RPMI8226 (cell line): Measurements from ENCODE around the gene TCF7L2.

Experiments used
- DNase-seq: peaks from one replicate; pipeline ENCODE4 v3.0.0-alpha.2; 2015

The TCF7L2 gene

GRCh38 chr10:113026679-113027078, 76.6 kb downstream of the TCF7L2 start:
- no peak for DNase-seq

- DNase-seq, result no peak
Measured at GRCh38 chr10:113027230-113027573, 77.2 kb downstream of the TCF7L2 start.

GRCh38 chr10:113027574-113028455, 77.8 kb downstream of the TCF7L2 start:
- no peak for DNase-seq

GRCh38 chr10:113028456-113029440, 78.7 kb downstream of the TCF7L2 start:
- no peak for DNase-seq

- no peak for DNase-seq
Measured at GRCh38 chr10:113030453-113030852, 80.4 kb downstream of the TCF7L2 start.

- DNase-seq, result no peak
Measured at GRCh38 chr10:113031147-113031546, 81.1 kb downstream of the TCF7L2 start.

GRCh38 chr10:113033991-113034390, 83.9 kb downstream of the TCF7L2 start:
- no peak for DNase-seq

- no peak for DNase-seq
Measured at GRCh38 chr10:113035732-113036312, 85.8 kb downstream of the TCF7L2 start.

- no peak for DNase-seq
Measured at GRCh38 chr10:113036619-113037018, 86.6 kb downstream of the TCF7L2 start.

- no peak for DNase-seq
Measured at GRCh38 chr10:113037218-113037617, 87.2 kb downstream of the TCF7L2 start.

GRCh38 chr10:113038183-113038582, 88.1 kb downstream of the TCF7L2 start:
- no peak for DNase-seq

GRCh38 chr10:113038985-113039384, 88.9 kb downstream of the TCF7L2 start:
- no peak for DNase-seq

GRCh38 chr10:113041324-113041723, 91.3 kb downstream of the TCF7L2 start:
- DNase-seq, result no peak

GRCh38 chr10:113041841-113042750, 92.0 kb downstream of the TCF7L2 start:
- no peak for DNase-seq

GRCh38 chr10:113042868-113043267, 92.8 kb downstream of the TCF7L2 start:
- DNase-seq, result no peak

- no peak for DNase-seq
Measured at GRCh38 chr10:113044016-113044755, 94.1 kb downstream of the TCF7L2 start.

- no peak for DNase-seq
Measured at GRCh38 chr10:113045147-113046055, 95.4 kb downstream of the TCF7L2 start.

- no peak for DNase-seq
Measured at GRCh38 chr10:113047151-113047550, 97.1 kb downstream of the TCF7L2 start.

- no peak for DNase-seq
Measured at GRCh38 chr10:113047605-113047962, 97.5 kb downstream of the TCF7L2 start.
